Gastrocnemius medialis (tissue), 4 donors: ENCODE measurements around the gene HNRNPA0. TPM values are rescaled to one million over a fixed set of nuclear protein-coding genes. Genes with fewer than 3 reads are reported as not detected.

Source experiments
- ATAC-seq, 2 donors: fragments of 150-250 bp; one replicate each; pipeline ENCODE4 v1.9.1; 2016
- DNase-seq, 2 donors: peaks; one replicate each; pipeline ENCODE4 v3.0.0-alpha.2; 2019
- H3K27ac ChIP-seq, 4 donors: fragments of 200-600 bp; sonication (generic); 1 replicate in 1 of 4; 2 replicates in 3 of 4; pipeline ENCODE4 v1.5.1; 2016 to 2018; ENCODE audit warnings: mild to moderate bottlenecking in 2 of 4, moderate library complexity in 1 of 4
- H3K27me3 ChIP-seq, 3 donors: fragments of 200-600 bp; sonication (generic) in 2 of 3; 1 replicate in 1 of 3; 2 replicates in 2 of 3; pipeline versions ENCODE4 v1.5.1 to v1.6.0; 2016 to 2019; ENCODE audit warnings: mild to moderate bottlenecking in 1 of 3, moderate library complexity in 1 of 3
- H3K36me3 ChIP-seq, 2 donors: fragments of 200-600 bp; sonication (generic) in 1 of 2; one replicate each; pipeline ENCODE4 v1.5.1; 2017 to 2018
- H3K4me1 ChIP-seq, 2 donors: fragments of 200-600 bp; sonication (generic) in 1 of 2; one replicate each; pipeline ENCODE4 v1.5.1; 2016 to 2017; ENCODE audit warnings: mild to moderate bottlenecking in 2 of 2
- H3K4me3 ChIP-seq, 4 donors: fragments of 200-600 bp; sonication (generic) in 3 of 4; 1 replicate in 1 of 4; 2 replicates in 3 of 4; pipeline ENCODE4 v1.5.1; 2016 to 2019; ENCODE audit warnings: mild to moderate bottlenecking in 2 of 4
- H3K9me3 ChIP-seq, 3 donors: fragments of 200-600 bp; sonication (generic) in 2 of 3; 1 replicate in 1 of 3; 2 replicates in 2 of 3; pipeline ENCODE4 v1.5.1; 2016 to 2019
- CTCF ChIP-seq, 5 experiments: fragments of 450-650 bp in 3 of 5; fragments of 200-600 bp in 2 of 5; sonication (generic) in 2 of 5; IDR thresholded peaks in 4 of 5; conservative IDR thresholded peaks in 1 of 5; 1 replicate in 4 of 5; 2 replicates in 1 of 5; pipeline ENCODE4 v1.5.1; 2016 to 2019; ENCODE audit warnings: antibody characterized with exemption in 5 of 5, mild to moderate bottlenecking in 3 of 5, moderate library complexity in 3 of 5
- POLR2A ChIP-seq, 2 donors: fragments of 450-650 bp; IDR thresholded peaks; one replicate each; pipeline ENCODE4 v1.6.1; 2017; ENCODE audit warnings: antibody characterized with exemption in 2 of 2, mild to moderate bottlenecking in 2 of 2, moderate library complexity in 2 of 2
- in situ Hi-C, 4 donors: fragments of 200-750 bp; cut with MboI; loops; one replicate each; pipeline versions ENCODE4 v1.15.0 to v1.8.0; 2017; ENCODE audit warnings: low sequenced_read_pairs in 4 of 4
- intact Hi-C: fragments of 100-400 bp; cut with DNase I; formaldehyde crosslinking; loops from one replicate; pipeline ENCODE4 v1.15.1; 2023; ENCODE audit warnings: low total_unique reads
- total RNA-seq, 4 donors: library from RNA; depleted of rRNA; stranded (reverse); fragments of >200 nt; gene quantifications; one replicate each; pipeline versions ENCODE4 v1.1.0 to v1.2.3, GENCODE V29; 2016

HNRNPA0 gene
- total RNA-seq, 4 donors from 2014 or later, result 4.2 to 6.0 (median 5.2) TPM

GRCh38 chr5:137733922-137734321, 20.2 kb downstream of the HNRNPA0 start:
- Histone ChIP-seq H3K9me3 (no peaks in the 10 kb centered on the region), H3K27me3 (no peaks in the 10 kb centered on the region), H3K36me3 (no peaks in the 10 kb centered on the region), H3K27ac (no peak overlapping the region), H3K4me1 (peaks cover 9% of the 10 kb centered on the region in 2 donors), H3K4me3 (no peak overlapping the region)
- TF ChIP-seq POLR2A (IDR thresholded peaks at IDR 0.05) (no peak), CTCF (IDR thresholded peaks at IDR 0.05 in 4 of 5, conservative IDR thresholded peaks at IDR 0.05 in 1 of 5) (no peak)
- intact Hi-C loops (loop anchor here (2.0 kb wide), 1 partner anchor 73 kb away; no protein-coding TSS in a partner anchor), in situ Hi-C loops (loop anchor here in 1 of 4 donors (10.0 kb wide), 1 partner anchor 89 kb away; no protein-coding TSS in a partner anchor)
- DNase-seq, result no peak
- ATAC-seq, result no peak

- H3K27ac ChIP-seq, result no peak overlapping the region
- TF ChIP-seq POLR2A (IDR thresholded peaks at IDR 0.05) (no peak), CTCF (IDR thresholded peaks at IDR 0.05 in 4 of 5, conservative IDR thresholded peaks at IDR 0.05 in 1 of 5) (no peak)
- DNase-seq (no peak), ATAC-seq (no peak)
- no peak overlapping the region for H3K4me3 ChIP-seq
- intact Hi-C loops (no loop called here), in situ Hi-C loops (loop anchor here in 1 of 4 donors (10.0 kb wide), 1 partner anchor 88 kb away; no protein-coding TSS in a partner anchor)
- H3K4me1 ChIP-seq, result peaks cover 9% of the 10 kb centered on the region in 2 donors
- H3K27me3 ChIP-seq, result no peaks in the 10 kb centered on the region
- H3K36me3 ChIP-seq, result no peaks in the 10 kb centered on the region
- no peaks in the 10 kb centered on the region for H3K9me3 ChIP-seq
These were observed 21.2 kb downstream of the HNRNPA0 start for GRCh38 chr5:137733006-137733405.

GRCh38 chr5:137731176-137731575, 23.0 kb downstream of the HNRNPA0 start:
- Histone ChIP-seq H3K9me3 (no peaks in the 10 kb centered on the region), H3K27me3 (no peaks in the 10 kb centered on the region), H3K4me3 (no peak overlapping the region), H3K36me3 (no peaks in the 10 kb centered on the region), H3K27ac (no peak overlapping the region), H3K4me1 (peaks cover 9% of the 10 kb centered on the region in 2 donors)
- intact Hi-C loops, result no loop called here
- in situ Hi-C loops, result loop anchor here in 1 of 4 donors (10.0 kb wide), 1 partner anchor 86 kb away; no protein-coding TSS in a partner anchor
- ATAC-seq (peak; percentile 30 to 53), DNase-seq (no peak)
- TF ChIP-seq CTCF (IDR thresholded peaks at IDR 0.05 in 4 of 5, conservative IDR thresholded peaks at IDR 0.05 in 1 of 5) (no peak), POLR2A (IDR thresholded peaks at IDR 0.05) (no peak)

- Histone ChIP-seq H3K9me3 (no peaks in the 10 kb centered on the region), H3K36me3 (no peaks in the 10 kb centered on the region), H3K4me3 (no peak overlapping the region), H3K27me3 (no peaks in the 10 kb centered on the region), H3K4me1 (peaks cover under 1 to 4% of the 10 kb centered on the region in 2 donors), H3K27ac (no peak overlapping the region)
- intact Hi-C loops (no loop called here), in situ Hi-C loops (loop anchor here in 1 of 4 donors (10.0 kb wide), 1 partner anchor 86 kb away; no protein-coding TSS in a partner anchor)
- ATAC-seq (no peak), DNase-seq (no peak)
- no peak for TF ChIP-seq CTCF (IDR thresholded peaks at IDR 0.05 in 4 of 5, conservative IDR thresholded peaks at IDR 0.05 in 1 of 5)
- no peak for TF ChIP-seq POLR2A (IDR thresholded peaks at IDR 0.05)
These were observed 23.8 kb downstream of the HNRNPA0 start for GRCh38 chr5:137730336-137730735.

- Histone ChIP-seq H3K4me1 (no peaks in the 10 kb centered on the region), H3K9me3 (no peaks in the 10 kb centered on the region), H3K27ac (no peak overlapping the region), H3K4me3 (no peak overlapping the region), H3K27me3 (no peaks in the 10 kb centered on the region), H3K36me3 (no peaks in the 10 kb centered on the region)
- TF ChIP-seq CTCF (IDR thresholded peaks at IDR 0.05 in 4 of 5, conservative IDR thresholded peaks at IDR 0.05 in 1 of 5) (no peak), POLR2A (IDR thresholded peaks at IDR 0.05) (no peak)
- ATAC-seq (no peak), DNase-seq (no peak)
- in situ Hi-C loops, result no loop called here
- intact Hi-C loops, result no loop called here
These were observed 26.1 kb downstream of the HNRNPA0 start for GRCh38 chr5:137728048-137728447.
